ENCODE measurements around the gene DLGAP5.
A peak's percentile ranks its signal among the peaks of the same experiment; 100 is the strongest.

DLGAP5 gene

GRCh38 chr14:55188686-55189295, 2.6 kb downstream of the DLGAP5 start:
- DNase-seq (ENCODE audit: low read depth, low spot score), result no peak

DNA sequence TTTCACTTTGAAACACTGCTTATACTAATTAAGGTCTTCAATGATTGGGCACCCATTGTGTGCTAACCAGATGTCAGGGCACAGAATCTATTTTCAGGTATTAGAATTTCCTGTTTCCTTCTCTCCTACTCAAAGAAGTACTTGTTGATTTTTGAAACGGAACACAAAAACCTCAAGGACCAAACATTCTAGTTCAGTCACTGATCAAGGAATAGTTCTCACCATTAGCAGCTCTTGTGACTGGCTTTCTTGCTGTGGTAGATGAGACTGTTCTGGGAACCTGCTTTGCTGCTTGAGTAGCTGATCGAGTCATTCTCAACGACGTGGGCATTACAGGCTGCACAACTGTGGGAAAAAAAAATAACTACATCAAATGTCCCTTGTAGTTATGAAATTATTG, 11.0 kb downstream of the DLGAP5 start:
- DNase-seq (ENCODE audit: low read depth, low spot score), result no peak

DNA sequence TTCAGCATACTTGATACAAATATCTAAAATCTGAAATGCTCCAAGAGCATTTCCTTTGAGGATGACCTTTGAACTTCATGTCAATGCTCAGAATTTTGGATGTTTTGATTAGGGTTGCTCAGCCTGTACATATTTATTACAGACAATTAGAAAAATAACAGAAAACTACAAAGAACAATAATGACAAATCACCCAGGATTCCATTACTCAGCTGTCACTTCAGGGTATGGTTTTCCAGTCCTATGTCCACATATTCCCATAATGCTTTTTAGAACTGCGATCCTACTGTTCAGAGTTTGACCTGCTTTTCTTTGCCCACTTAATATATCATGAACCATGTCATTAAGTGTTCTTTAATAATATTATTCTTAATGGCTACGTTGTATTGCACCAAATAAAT, 11.4 kb downstream of the DLGAP5 start:
- no peak for DNase-seq (ENCODE audit: low read depth, low spot score)

- DNase-seq (ENCODE audit: low read depth, low spot score), result no peak
Measured at GRCh38 chr14:55170526-55170925, 20.9 kb downstream of the DLGAP5 start.

DNA sequence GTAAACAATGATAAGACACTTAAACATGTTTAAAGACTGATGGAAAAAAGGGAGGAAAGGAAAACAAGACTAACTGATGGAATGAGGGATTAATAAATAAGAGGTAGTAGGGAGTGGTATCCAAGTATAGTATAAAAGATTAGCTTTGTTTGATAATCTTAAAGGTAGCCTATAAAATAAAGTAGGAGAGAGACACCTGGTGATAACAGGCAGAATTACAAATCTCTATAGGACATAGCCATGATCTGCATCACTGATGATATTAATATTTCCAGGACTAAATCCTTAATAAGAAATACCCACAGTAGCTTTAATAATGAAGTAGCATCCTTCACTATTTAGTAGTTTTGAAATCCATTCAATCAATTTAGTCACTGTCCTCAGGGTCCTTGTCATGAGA, 30.4 kb downstream of the DLGAP5 start:
- no peak for DNase-seq (ENCODE audit: low read depth, low spot score)

DNA sequence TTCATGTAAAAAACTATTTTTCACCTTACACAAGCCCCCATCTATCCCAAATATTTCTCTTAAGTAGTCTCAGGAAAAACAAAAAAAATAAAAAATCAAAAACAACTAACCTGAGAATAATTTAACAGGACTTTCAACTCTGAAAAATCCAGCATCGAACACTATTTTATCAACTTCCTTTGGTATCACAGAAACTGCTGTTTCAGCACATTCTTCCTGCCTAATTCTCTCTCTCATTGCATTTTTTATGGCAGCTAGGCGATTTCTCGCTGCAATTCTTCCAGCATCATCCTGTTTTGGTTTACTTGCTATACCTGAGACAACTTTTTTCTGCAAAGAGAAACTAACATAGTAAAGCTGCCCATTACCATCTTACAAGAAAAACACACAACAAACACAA, 33.0 kb downstream of the DLGAP5 start:
- DNase-seq (ENCODE audit: low read depth, low spot score), result no peak

DNA sequence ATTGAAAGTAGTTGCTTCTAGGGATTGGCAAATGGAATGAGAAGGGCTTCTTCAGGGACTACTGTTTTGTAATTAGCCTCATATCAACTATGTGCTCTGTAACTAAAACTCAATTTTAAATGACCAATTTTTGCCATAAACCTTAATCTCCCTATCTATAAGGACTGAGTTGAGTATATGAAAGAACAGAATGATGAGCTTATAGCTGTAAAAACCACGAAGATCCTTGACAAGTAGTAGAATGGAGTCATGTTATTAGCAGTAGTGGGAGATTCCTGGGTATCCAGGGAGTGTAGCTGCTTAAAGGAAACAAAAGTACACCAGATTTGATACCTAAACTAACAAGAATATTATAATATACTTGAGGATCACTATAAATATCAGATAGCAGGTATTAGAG, 34.3 kb downstream of the DLGAP5 start:
- DNase-seq (ENCODE audit: low read depth, low spot score), result no peak

- no peak for DNase-seq (ENCODE audit: low read depth, low spot score)
Measured at GRCh38 chr14:55153951-55154350, 37.4 kb downstream of the DLGAP5 start.

GRCh38 chr14:55152052-55152753, 39.2 kb downstream of the DLGAP5 start:
- DNase-seq (ENCODE audit: low read depth, low spot score), result no peak

DNA sequence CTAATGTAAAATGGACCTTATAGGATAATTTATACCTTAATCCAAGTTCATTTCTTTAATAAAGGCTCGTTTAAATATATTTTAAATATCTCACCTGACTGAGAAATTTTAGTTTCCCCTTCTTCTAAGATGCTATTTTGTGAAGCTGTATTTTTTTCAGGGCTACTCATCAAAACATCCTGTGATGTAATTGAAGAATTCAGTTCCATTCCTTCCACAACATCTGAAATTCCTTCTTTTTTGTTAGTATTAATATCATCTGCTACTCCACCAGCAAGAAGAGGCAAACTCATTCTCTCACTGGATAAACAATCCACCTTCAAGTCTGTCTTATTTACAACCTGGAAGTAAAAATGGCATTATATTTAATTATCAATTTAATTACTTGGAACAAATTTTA, 39.8 kb downstream of the DLGAP5 start:
- no peak for DNase-seq (ENCODE audit: low read depth, low spot score)

- DNase-seq (ENCODE audit: low read depth, low spot score), result no peak
Measured at GRCh38 chr14:55146425-55146824, 45.0 kb downstream of the DLGAP5 start.

GRCh38 chr14:55142466-55142865, 48.9 kb downstream of the DLGAP5 start:
- no peak for DNase-seq (ENCODE audit: low read depth, low spot score)

- no peak for DNase-seq (ENCODE audit: low read depth, low spot score)
Measured at GRCh38 chr14:55141825-55142224, 49.6 kb downstream of the DLGAP5 start.

- DNase-seq (ENCODE audit: low read depth, low spot score), result no peak
Measured at GRCh38 chr14:55139696-55140509, 51.5 kb downstream of the DLGAP5 start.

DNA sequence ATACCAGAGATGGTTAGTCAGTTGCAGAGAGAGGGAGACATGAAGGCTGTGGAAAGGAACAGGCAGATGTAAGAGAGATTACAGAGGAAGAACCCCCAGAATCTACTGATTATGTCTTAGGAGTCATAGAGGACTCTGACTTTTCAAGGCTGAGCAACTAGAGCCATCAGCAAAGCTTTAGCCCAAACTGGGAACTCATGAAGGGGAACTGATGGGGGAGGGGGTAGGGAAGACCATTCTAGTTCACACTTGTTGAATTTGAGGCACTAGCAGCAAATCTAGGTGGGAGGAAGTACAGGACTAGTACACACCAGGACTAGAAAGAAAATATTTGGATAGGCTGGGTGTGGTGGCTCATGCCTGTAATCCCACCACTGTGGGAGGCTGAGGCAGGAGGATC, 52.2 kb downstream of the DLGAP5 start:
- DNase-seq (ENCODE audit: low read depth, low spot score), result no peak

- DNase-seq (ENCODE audit: low read depth, low spot score), result no peak
Measured at GRCh38 chr14:55138091-55138490, 53.3 kb downstream of the DLGAP5 start.

DNA sequence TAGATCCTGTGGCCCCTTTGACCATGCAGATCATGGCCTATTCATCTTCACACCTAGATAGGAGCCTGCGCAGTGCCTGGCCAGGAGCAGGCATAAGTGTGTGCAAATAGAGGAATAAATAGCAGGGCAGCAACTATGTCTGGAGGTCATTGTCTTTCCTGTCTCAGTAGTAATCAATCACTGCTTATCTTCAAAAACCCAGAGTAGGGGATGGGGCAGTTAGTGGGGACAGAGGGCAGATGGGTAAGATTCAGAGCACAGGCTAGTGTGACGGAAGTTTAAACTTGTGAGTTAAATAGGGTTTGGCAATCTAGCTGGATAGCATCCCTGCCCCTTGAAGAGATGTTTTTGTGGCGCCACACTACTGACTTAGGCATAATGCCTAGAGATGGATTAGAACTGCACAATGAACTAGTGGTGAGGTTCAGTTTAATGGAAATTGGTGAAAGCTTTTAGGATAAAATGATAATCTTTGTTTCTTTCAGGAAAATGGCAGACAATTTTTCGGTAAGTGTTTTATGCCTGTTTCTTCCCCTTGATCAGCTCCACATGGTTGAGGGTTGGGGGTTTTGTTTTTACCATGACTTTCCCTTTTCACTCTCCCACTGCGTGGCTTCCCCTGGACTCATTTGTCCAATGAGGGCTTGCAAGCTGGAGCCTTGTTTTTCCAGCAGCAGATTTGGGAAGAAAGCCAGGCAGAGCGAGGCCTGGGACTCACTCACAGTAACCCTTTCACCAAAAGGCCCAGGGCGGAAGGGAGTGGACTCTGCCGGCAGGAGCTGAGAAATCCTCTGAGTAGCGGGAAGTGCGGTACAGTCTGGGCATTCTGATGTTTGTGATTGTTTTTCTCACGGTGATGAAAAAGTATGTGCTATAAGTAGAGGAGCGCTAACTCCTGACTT, 54.2 kb downstream of the DLGAP5 start:
- DNase-seq (ENCODE audit: low read depth, low spot score), result peak; percentile 90

DNA sequence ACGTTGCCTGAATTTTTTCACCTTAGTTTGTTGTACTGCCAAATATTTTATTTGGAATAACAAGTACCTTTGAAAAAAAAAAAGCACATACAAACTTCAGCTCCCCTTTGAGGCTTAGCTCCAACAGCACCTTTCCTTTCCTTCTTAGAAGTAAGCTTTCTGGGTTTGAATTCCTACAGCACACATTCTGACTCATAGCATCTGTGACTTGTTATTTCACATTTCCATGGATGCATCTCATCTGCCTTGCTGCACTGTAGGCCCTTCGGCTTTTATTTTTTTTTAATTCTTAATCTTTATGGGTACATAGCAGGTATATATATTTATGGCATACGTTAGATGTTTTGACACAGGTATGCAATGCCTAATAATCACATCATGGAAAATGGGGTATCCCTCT, 55.1 kb downstream of the DLGAP5 start:
- DNase-seq (ENCODE audit: low read depth, low spot score), result no peak

GRCh38 chr14:55133416-55133815, 58.0 kb downstream of the DLGAP5 start:
- no peak for DNase-seq (ENCODE audit: low read depth, low spot score)

DNA sequence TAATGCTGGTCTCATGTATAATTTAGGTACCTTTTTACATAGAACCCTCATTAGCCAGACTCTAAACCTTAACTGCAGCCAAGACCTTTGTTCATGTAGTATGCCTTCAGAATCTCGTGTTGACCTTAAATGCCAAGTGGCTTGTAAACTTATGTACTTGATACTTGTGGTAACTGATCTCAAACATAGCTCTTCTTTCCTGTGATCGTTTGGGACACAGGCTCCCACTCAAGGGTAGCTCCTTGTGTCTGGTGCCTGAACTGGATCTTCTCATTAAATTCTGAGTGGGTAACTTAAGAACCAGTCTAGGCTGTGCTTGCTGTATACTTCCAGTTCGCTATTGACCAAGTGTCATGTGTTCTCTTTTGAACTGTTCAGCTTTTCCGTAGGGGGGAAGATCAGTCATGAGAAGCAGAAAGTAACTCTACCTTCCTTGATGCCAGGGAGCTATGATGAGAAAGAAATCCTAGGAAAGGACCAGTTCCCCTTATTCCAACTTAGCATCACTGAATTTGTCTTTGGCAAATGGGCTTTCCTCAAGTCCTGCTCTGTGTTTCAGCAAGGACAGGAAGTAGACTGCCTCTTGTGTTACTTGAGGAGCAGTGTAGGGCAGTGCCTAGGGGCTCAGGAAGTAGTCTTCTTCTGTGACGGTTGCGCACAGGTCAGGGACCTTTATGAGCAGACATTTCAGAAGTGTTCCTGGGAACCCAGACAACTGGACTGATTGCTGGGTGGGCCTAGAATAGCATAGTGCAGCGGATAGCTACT, 59.8 kb downstream of the DLGAP5 start:
- no peak for DNase-seq (ENCODE audit: low read depth, low spot score)

GRCh38 chr14:55130196-55130550, 61.2 kb downstream of the DLGAP5 start:
- no peak for DNase-seq (ENCODE audit: low read depth, low spot score)

All from smooth muscle cell of the brain vasculature (primary cell).